ENCODE results near the gene SOCS6. TPM values are rescaled to one million over a fixed set of nuclear protein-coding genes. Genes with fewer than 3 reads are reported as not detected.
"Not testable (repeated sequence)": the region's sequence is repeated elsewhere in the genome, so short reads cannot be mapped to it uniquely, and the experiment has no call there.

Gene SOCS6
- total RNA-seq, 4 donors from 2014 or later = 16.3 to 26.5 (median 18.5) TPM

GRCh38 chr18:70339915-70340314 is 51.1 kb downstream of the SOCS6 start:
- no peak for DNase-seq (ENCODE audit: low spot score in 2 of 2)
- Histone ChIP-seq H3K36me3 (peaks cover 12% of the 10 kb centered on the region), H3K9me3 (no peaks in the 10 kb centered on the region), H3K27ac (no peak overlapping the region), H3K4me1 (peaks cover 17% of the 10 kb centered on the region), H3K27me3 (no peaks in the 10 kb centered on the region), H3K4me3 (no peak overlapping the region)
- TF ChIP-seq POLR2A (IDR thresholded peaks at IDR 0.05) = no peak
- TF ChIP-seq, protein P1, sequence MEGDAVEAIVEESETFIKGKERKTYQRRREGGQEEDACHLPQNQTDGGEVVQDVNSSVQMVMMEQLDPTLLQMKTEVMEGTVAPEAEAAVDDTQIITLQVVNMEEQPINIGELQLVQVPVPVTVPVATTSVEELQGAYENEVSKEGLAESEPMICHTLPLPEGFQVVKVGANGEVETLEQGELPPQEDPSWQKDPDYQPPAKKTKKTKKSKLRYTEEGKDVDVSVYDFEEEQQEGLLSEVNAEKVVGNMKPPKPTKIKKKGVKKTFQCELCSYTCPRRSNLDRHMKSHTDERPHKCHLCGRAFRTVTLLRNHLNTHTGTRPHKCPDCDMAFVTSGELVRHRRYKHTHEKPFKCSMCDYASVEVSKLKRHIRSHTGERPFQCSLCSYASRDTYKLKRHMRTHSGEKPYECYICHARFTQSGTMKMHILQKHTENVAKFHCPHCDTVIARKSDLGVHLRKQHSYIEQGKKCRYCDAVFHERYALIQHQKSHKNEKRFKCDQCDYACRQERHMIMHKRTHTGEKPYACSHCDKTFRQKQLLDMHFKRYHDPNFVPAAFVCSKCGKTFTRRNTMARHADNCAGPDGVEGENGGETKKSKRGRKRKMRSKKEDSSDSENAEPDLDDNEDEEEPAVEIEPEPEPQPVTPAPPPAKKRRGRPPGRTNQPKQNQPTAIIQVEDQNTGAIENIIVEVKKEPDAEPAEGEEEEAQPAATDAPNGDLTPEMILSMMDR (IDR thresholded peaks at IDR 0.05) = no peak
- TF ChIP-seq EP300 (IDR thresholded peaks at IDR 0.05) = no peak
- TF ChIP-seq POLR2AphosphoS5 (IDR thresholded peaks at IDR 0.05) = no peak

GRCh38 chr18:70348481-70348880 is 59.6 kb downstream of the SOCS6 start:
- not testable (repeated sequence) for H3K27ac ChIP-seq; H3K9me3 ChIP-seq; H3K4me1 ChIP-seq; DNase-seq (ENCODE audit: low spot score in 2 of 2); H3K4me3 ChIP-seq; H3K27me3 ChIP-seq
- peaks cover 31% of the 10 kb centered on the region for H3K36me3 ChIP-seq
- 80% methylated on average over 2 of the region's 3 CpGs for WGBS

DNA sequence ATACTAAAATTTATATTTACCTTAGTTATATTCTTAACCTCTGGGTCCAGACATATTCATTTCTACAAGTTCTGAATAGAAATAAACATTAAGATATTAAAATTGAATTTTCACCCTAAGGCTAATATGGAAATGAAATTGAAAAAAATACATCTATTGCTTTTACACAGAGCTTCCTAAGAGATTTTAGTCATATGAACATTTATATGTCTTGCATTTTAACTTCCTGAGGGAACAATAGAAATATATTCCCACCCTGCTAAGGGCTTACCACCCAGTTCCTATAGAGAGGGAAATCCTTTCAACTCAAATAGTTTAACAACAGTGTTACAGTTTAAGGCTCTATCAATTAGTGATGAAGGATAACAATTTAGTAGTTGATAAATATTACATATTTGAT is 60.5 kb downstream of the SOCS6 start:
- no peak for TF ChIP-seq EP300 (IDR thresholded peaks at IDR 0.05)
- no peak for TF ChIP-seq POLR2A (IDR thresholded peaks at IDR 0.05)
- TF ChIP-seq, protein P1 (IDR thresholded peaks at IDR 0.05) = no peak
- no peak for TF ChIP-seq POLR2AphosphoS5 (IDR thresholded peaks at IDR 0.05)
- DNase-seq (ENCODE audit: low spot score in 2 of 2) = no peak
- H3K27me3 ChIP-seq = no peaks in the 10 kb centered on the region
- peaks cover 31% of the 10 kb centered on the region for H3K36me3 ChIP-seq
- no peak overlapping the region for H3K4me3 ChIP-seq
- H3K27ac ChIP-seq = no peak overlapping the region
- H3K9me3 ChIP-seq = no peaks in the 10 kb centered on the region
- H3K4me1 ChIP-seq = no peaks in the 10 kb centered on the region

- 95% methylated on average over 4 of the region's 4 CpGs for WGBS
Observed at GRCh38 chr18:70354080-70354479, 65.2 kb downstream of the SOCS6 start.

DNA sequence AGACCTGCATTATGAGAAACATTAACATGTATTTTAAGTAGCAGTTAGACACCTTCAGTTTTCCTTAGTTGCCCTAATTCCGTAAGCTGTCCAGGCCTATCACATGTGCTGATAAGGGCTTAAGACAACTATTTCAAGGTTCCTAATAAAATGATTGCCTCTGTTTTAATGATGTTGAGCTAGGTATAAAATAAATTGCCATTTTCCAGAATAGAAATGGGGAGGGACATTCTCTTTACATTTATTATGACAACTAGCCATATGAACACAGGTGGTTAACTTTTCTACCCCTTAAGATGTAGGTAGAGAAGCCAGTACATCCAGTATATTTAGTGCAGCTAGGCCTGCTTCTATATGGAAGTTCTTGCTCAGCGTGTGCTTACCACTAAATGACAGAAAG is 65.9 kb downstream of the SOCS6 start:
- Histone ChIP-seq H3K27ac (no peak overlapping the region), H3K4me3 (no peak overlapping the region), H3K9me3 (no peaks in the 10 kb centered on the region), H3K36me3 (peaks cover 18% of the 10 kb centered on the region), H3K4me1 (no peaks in the 10 kb centered on the region), H3K27me3 (no peaks in the 10 kb centered on the region)
- TF ChIP-seq EP300 (IDR thresholded peaks at IDR 0.05) = no peak
- TF ChIP-seq POLR2A (IDR thresholded peaks at IDR 0.05) = no peak
- TF ChIP-seq, protein P1 (IDR thresholded peaks at IDR 0.05) = no peak
- TF ChIP-seq POLR2AphosphoS5 (IDR thresholded peaks at IDR 0.05) = no peak
- WGBS = 95% methylated on average over 2 of the region's 2 CpGs
- DNase-seq (ENCODE audit: low spot score in 2 of 2) = no peak

More at GRCh38 chr18:70354080-70354479, 65.2 kb downstream of the SOCS6 start:
- H3K4me3 ChIP-seq = no peak overlapping the region
- no peak for DNase-seq (ENCODE audit: low spot score in 2 of 2)
- no peak overlapping the region for H3K27ac ChIP-seq
- H3K9me3 ChIP-seq = no peaks in the 10 kb centered on the region
- H3K27me3 ChIP-seq = no peaks in the 10 kb centered on the region
- H3K4me1 ChIP-seq = no peaks in the 10 kb centered on the region
- H3K36me3 ChIP-seq = peaks cover 18% of the 10 kb centered on the region
- TF ChIP-seq POLR2AphosphoS5 (IDR thresholded peaks at IDR 0.05) (no peak), EP300 (IDR thresholded peaks at IDR 0.05) (no peak), POLR2A (IDR thresholded peaks at IDR 0.05) (no peak)
- TF ChIP-seq, protein P1 (IDR thresholded peaks at IDR 0.05) = no peak
